Trophoblast cell (in vitro differentiated cells and primary cell): Measurements from ENCODE around the gene TMEM132C.

Experiments used
- DNase-seq, 2 donors: peaks; one replicate each; pipeline ENCODE4 v3.0.0-alpha.2; 2016
- H2AFZ ChIP-seq: 2 replicates; pipeline ENCODE4 v1.6.1; 2013; ENCODE audit warnings: low read length, moderate library complexity, mild to moderate bottlenecking; ENCODE audit not compliant: insufficient read depth, poor library complexity
- H2AK5ac ChIP-seq: 2 replicates; pipeline ENCODE4 v1.6.1; 2013; ENCODE audit warnings: mild to moderate bottlenecking, low read length
- H2BK120ac ChIP-seq: 2 replicates; pipeline ENCODE4 v1.6.1; 2013; ENCODE audit warnings: low read length, mild to moderate bottlenecking, moderate library complexity; ENCODE audit not compliant: insufficient read depth, poor library complexity
- H2BK12ac ChIP-seq: 2 replicates; pipeline ENCODE4 v1.6.1; 2013; ENCODE audit warnings: mild to moderate bottlenecking, low read length, moderate library complexity
- H2BK5ac ChIP-seq: 2 replicates; pipeline ENCODE4 v1.6.1; 2013; ENCODE audit warnings: low read length, low read depth, moderate library complexity, mild to moderate bottlenecking; ENCODE audit not compliant: poor library complexity
- H3K14ac ChIP-seq: 2 replicates; pipeline ENCODE4 v1.6.1; 2013; ENCODE audit warnings: mild to moderate bottlenecking, low read length
- H3K18ac ChIP-seq: 2 replicates; pipeline ENCODE4 v1.6.1; 2013; ENCODE audit warnings: mild to moderate bottlenecking, low read length
- H3K23ac ChIP-seq: 2 replicates; pipeline ENCODE4 v1.6.1; 2013; ENCODE audit warnings: low read length
- H3K27ac ChIP-seq: 2 replicates; pipeline ENCODE4 v1.5.1; 2013; ENCODE audit warnings: low read depth, mild to moderate bottlenecking, inconsistent platforms, low read length, moderate library complexity
- H3K27me3 ChIP-seq: 2 replicates; pipeline ENCODE4 v1.6.1; 2013; ENCODE audit warnings: inconsistent platforms, mild to moderate bottlenecking, low read length, moderate library complexity; ENCODE audit not compliant: insufficient read depth
- H3K36me3 ChIP-seq, 2 experiments: 1 replicate in 1 of 2; 2 replicates in 1 of 2; pipeline ENCODE4 v1.6.1; 2013; ENCODE audit warnings: low read length in 2 of 2, mild to moderate bottlenecking in 2 of 2, moderate library complexity in 1 of 2; ENCODE audit not compliant: insufficient read depth in 2 of 2, control insufficient read depth in 1 of 2
- H3K4ac ChIP-seq: 2 replicates; pipeline ENCODE4 v1.6.1; 2013; ENCODE audit warnings: low read depth, mild to moderate bottlenecking, low read length, moderate library complexity
- H3K4me1 ChIP-seq, 2 experiments: 1 replicate in 1 of 2; 2 replicates in 1 of 2; pipeline ENCODE4 v1.6.1; 2013; ENCODE audit warnings: low read length in 2 of 2, mild to moderate bottlenecking in 2 of 2, moderate library complexity in 1 of 2; ENCODE audit not compliant: insufficient read depth in 2 of 2, control insufficient read depth in 1 of 2
- H3K4me2 ChIP-seq: 2 replicates; pipeline ENCODE4 v1.6.1; 2013; ENCODE audit warnings: inconsistent platforms, mild to moderate bottlenecking, low read length, moderate library complexity
- H3K4me3 ChIP-seq: 2 replicates; pipeline ENCODE4 v1.5.1; 2013; ENCODE audit warnings: mild to moderate bottlenecking, low read depth, low read length, inconsistent platforms
- H3K79me1 ChIP-seq: one replicate; pipeline ENCODE4 v1.6.1; 2013; ENCODE audit warnings: low read length
- H3K79me2 ChIP-seq: 2 replicates; pipeline ENCODE4 v1.6.1; 2013; ENCODE audit warnings: low read length, mild to moderate bottlenecking; ENCODE audit not compliant: control insufficient read depth, insufficient read depth, poor library complexity
- H3K9ac ChIP-seq: 2 replicates; pipeline ENCODE4 v1.6.1; 2013; ENCODE audit warnings: mild to moderate bottlenecking, low read length
- H3K9me3 ChIP-seq: 2 replicates; pipeline ENCODE4 v1.6.1; 2013; ENCODE audit warnings: low read depth, mild to moderate bottlenecking, control low read depth, inconsistent platforms, low read length; ENCODE audit not compliant: insufficient read depth
- H4K12ac ChIP-seq: 2 replicates; pipeline ENCODE4 v1.6.1; 2013; ENCODE audit warnings: low read depth, mild to moderate bottlenecking, low read length, moderate library complexity
- H4K8ac ChIP-seq: 2 replicates; pipeline ENCODE4 v1.6.1; 2013; ENCODE audit warnings: low read depth, mild to moderate bottlenecking, low read length, moderate library complexity
- H4K91ac ChIP-seq: one replicate; pipeline ENCODE4 v1.6.1; 2013; ENCODE audit warnings: low read depth, mild to moderate bottlenecking, low read length, moderate library complexity
- WGBS: extraction: QIAGEN DNeasy Blood & Tissue Kit; methylation state at CpG from one replicate; pipeline ENCODE4 v1.1.7; 2013; ENCODE audit warnings: missing lambda C conversion rate; ENCODE audit not compliant: insufficient read length, insufficient coverage; ENCODE audit errors: extremely low coverage; 5-methylcytosine and 5-hydroxymethylcytosine counted together

Gene TMEM132C

DNA sequence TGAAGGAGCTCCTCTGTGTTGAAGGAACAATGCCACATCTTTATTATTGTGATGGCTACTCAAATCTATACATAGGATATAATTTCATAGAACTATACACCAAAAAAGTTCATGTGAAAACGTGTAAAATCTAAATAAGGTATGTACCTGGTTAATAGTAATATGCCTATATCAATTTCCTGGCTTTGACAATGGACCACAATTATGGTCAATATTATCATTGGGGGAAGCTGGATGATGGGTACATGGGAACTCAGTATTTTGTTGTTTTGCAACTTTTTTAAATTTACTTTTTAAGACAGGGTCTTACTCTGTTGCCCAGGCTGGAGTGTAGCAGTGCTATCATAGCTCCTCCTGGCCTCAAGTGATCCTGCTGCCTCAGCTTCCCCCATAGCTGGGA, 270.7 kb downstream of the TMEM132C start:
- Histone ChIP-seq H2AK5ac (no peak overlapping the region), H3K23ac (no peak overlapping the region), H3K14ac (no peak overlapping the region), H3K4ac (no peak overlapping the region), H4K91ac (no peak overlapping the region), H3K36me3 (no peaks in the 10 kb centered on the region), H2BK5ac (no peak overlapping the region), H2BK120ac (no peak overlapping the region), H3K79me2 (no peaks in the 10 kb centered on the region), H4K8ac (no peak overlapping the region), H3K9me3 (no peaks in the 10 kb centered on the region), H2AFZ (no peak overlapping the region), H3K27ac (no peak overlapping the region), H3K27me3 (no peaks in the 10 kb centered on the region), H2BK12ac (no peak overlapping the region), H3K9ac (no peak overlapping the region), H3K4me1 (no peaks in the 10 kb centered on the region), H3K18ac (no peak overlapping the region), H3K4me3 (no peak overlapping the region), H3K79me1 (no peaks in the 10 kb centered on the region), H4K12ac (no peak overlapping the region), H3K4me2 (no peak overlapping the region)
- no peak for DNase-seq
- no CpG with 5 or more reads among the region's 1 CpG for WGBS

DNA sequence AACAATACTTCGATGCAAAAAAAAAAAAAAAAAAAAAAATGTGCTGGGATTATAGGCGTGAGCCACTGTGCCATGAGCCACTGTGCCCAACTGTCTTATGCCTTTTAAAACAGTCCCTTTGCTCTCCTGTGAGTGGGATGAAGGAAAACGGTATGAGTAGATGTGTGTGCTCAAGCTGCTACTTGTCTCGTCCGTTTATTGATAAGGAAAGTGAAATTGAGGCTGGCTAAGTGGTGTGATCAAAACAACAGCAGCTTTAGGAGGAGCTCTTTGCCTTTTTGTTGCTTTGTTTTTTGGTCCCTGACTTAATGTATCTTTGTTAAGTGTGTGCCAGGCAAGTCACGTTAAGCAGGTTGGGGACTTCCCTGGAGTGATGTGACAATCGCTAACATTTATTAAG, 275.9 kb downstream of the TMEM132C start:
- Histone ChIP-seq H3K79me2 (no peaks in the 10 kb centered on the region), H3K79me1 (no peaks in the 10 kb centered on the region), H2AK5ac (no peak overlapping the region), H3K9ac (no peak overlapping the region), H3K4ac (no peak overlapping the region), H4K8ac (no peak overlapping the region), H2BK5ac (no peak overlapping the region), H2BK12ac (no peak overlapping the region), H3K27me3 (no peaks in the 10 kb centered on the region), H4K12ac (no peak overlapping the region), H3K27ac (no peak overlapping the region), H3K4me3 (no peak overlapping the region), H3K9me3 (no peaks in the 10 kb centered on the region), H2BK120ac (no peak overlapping the region), H3K23ac (no peak overlapping the region), H3K4me1 (no peaks in the 10 kb centered on the region), H2AFZ (no peak overlapping the region), H3K36me3 (no peaks in the 10 kb centered on the region), H3K4me2 (no peak overlapping the region), H3K18ac (no peak overlapping the region), H4K91ac (no peak overlapping the region), H3K14ac (no peak overlapping the region)
- WGBS: no CpG with 5 or more reads among the region's 7 CpGs
- no peak for DNase-seq

DNA sequence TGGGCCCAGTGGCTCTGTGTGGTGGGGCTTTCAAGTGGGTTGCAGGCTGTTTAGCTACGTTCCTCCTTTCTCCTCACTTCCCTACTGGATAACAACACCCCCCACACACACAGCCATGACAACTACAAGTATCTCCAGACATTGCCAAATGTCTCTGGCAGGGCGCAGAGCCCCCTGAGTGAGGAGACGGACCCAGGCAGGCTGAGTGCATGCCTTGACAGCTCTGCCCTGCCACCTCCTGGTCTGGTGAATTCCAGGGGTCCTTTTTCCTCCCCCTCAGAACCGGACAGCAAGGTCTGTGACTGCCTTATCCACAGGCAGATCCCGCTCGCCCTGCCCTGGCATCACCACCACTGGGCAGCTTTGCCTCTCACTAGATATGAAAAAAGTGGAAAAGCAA, 276.5 kb downstream of the TMEM132C start:
- H4K8ac ChIP-seq: no peak overlapping the region
- no peak overlapping the region for H4K91ac ChIP-seq
- no CpG with 5 or more reads among the region's 6 CpGs for WGBS

DNA sequence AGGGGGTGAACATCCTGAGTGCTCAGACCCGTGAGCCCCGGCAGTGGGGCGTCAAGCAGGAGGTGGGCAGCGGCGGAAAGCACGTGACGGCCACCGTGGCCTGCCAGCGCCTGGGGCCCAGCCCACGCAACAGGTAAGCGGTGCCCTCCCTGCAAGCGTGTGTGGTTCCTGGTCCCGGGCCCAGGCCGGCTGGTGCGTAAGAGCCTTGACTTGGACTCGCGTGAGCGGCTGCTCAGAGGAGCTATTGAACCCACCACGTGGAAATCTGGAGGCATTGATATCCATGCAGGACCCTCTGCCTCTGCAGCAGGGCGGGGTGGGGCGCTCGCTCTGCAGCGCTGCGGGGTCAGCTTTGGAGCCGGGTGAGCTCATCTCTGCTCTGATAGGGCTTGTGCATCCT, 277.0 kb downstream of the TMEM132C start:
- no peak for DNase-seq
- Histone ChIP-seq H3K79me1 (no peaks in the 10 kb centered on the region), H3K36me3 (no peaks in the 10 kb centered on the region), H2BK12ac (no peak overlapping the region), H2BK5ac (no peak overlapping the region), H3K9ac (no peak overlapping the region), H4K12ac (no peak overlapping the region), H2BK120ac (no peak overlapping the region), H3K9me3 (no peaks in the 10 kb centered on the region), H3K4me2 (no peak overlapping the region), H3K4me3 (no peak overlapping the region), H3K27me3 (no peaks in the 10 kb centered on the region), H3K27ac (no peak overlapping the region), H4K8ac (no peak overlapping the region), H3K79me2 (no peaks in the 10 kb centered on the region), H3K14ac (no peak overlapping the region), H3K4ac (no peak overlapping the region), H2AFZ (no peak overlapping the region), H3K18ac (no peak overlapping the region), H2AK5ac (no peak overlapping the region), H3K4me1 (no peaks in the 10 kb centered on the region), H3K23ac (no peak overlapping the region), H4K91ac (no peak overlapping the region)
- WGBS: no CpG with 5 or more reads among the region's 25 CpGs

More for the DNA sequence above, 276.5 kb downstream of the TMEM132C start:
- no peak for DNase-seq
- H3K27me3 ChIP-seq: no peaks in the 10 kb centered on the region
- H3K4me1 ChIP-seq: no peaks in the 10 kb centered on the region
- H2AK5ac ChIP-seq: no peak overlapping the region
- H2BK120ac ChIP-seq: no peak overlapping the region
- no peak overlapping the region for H3K4ac ChIP-seq
- H3K79me2 ChIP-seq: no peaks in the 10 kb centered on the region
- H2AFZ ChIP-seq: no peak overlapping the region
- no peak overlapping the region for H3K4me3 ChIP-seq
- no peak overlapping the region for H4K12ac ChIP-seq
- H3K18ac ChIP-seq: no peak overlapping the region
- H3K14ac ChIP-seq: no peak overlapping the region
- no peaks in the 10 kb centered on the region for H3K36me3 ChIP-seq
- H2BK5ac ChIP-seq: no peak overlapping the region
- H3K9ac ChIP-seq: no peak overlapping the region
- H3K4me2 ChIP-seq: no peak overlapping the region
- no peaks in the 10 kb centered on the region for H3K79me1 ChIP-seq
- H3K9me3 ChIP-seq: no peaks in the 10 kb centered on the region
- H3K23ac ChIP-seq: no peak overlapping the region
- no peak overlapping the region for H3K27ac ChIP-seq
- H2BK12ac ChIP-seq: no peak overlapping the region
